HG02852 (cell line): ENCODE measurements around the gene EDDM13.
A peak's percentile ranks its signal among the peaks of the same experiment; 100 is the strongest.
"Not testable (repeated sequence)": the region's sequence is repeated elsewhere in the genome, so short reads cannot be mapped to it uniquely, and the experiment has no call there.

ENCODE experiments used
- ATAC-seq: cut with Tn5 transposase; IDR thresholded peaks from one replicate; pipeline ENCODE4 v1.9.1; 2021; ENCODE audit warnings: mild to moderate bottlenecking, moderate library complexity; ENCODE audit not compliant: unreplicated experiment

Gene EDDM13

DNA sequence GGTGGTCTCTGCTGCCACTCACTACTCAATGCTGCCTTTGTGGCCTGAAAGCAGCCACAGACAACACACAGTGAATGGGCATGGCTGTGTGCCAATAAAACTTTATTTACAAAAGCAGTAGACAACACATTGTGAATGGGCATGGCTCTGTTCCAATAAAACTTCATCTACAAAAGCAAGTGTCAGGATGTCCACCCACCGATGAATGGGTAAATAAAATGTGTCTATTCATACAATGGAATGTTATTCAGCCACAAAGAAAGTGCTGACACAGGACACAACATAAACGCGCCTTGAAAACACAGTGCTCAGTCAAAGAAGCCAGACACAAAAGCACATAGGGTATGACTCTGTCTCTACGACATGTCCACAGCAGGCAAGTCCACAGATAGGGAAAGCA lies 22.0 kb downstream of the EDDM13 start:
- ATAC-seq, result no peak

DNA sequence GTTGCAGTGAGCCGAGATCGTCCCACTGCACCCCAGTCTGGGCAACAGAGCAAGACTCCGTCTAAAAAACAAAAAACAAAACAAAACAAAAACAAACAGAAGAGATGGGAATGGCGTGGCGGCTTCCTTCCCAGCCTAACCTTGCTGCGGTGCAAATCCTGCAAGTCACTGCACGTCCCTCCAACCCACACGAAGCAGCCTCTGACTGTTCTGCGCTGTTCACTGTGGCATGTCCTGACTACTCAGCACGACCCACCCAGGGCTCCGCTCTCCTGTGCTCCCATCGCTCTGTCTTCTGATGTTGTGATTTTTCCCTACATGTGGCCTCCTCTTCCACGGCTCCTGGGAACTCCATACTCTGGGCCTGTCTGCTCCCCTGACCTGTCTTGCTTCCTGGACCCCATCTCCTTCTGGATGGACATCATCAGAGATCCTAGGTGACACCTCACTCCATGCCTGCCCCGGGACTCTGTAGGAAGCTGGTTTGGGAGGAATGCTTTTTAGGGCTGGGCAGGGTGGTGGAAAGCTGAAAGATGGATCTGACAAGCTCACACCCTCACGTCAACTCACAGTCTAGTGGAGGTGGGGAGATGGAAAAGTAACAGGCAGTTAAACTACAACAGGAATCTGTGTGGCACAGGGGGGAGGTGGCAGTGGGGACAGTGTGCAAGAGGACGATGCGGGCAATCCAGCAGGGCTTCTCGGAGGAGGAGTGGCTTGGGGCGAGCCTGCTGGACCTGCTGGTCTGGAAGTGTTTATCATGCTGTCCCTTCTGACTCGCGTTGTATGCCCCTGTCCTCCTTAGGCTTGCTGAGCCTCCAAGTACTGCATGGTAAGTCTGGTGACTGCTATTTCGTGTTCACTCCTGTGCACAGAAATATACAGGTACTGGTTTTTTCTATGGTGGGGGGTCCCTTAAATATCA lies 23.2 kb downstream of the EDDM13 start:
- no peak for ATAC-seq

DNA sequence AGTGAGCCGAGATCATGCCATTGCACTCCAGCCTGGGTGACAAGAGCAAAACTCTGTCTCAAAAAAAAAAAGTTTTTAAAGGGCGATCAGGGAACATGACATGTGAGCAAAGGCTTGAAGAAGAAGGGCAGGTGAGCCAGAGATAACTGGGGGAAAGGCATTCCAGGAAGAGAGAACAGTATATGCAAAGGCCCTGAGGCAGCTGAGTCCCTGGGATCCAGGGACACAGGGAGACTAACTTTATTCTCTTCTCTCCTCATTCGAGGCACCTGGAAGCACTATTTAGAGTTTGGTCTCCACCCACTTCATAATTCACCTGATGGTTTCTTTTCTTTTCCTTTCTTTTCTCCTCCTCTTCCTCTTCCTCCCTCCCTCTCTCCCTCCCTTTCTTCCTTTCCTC lies 24.5 kb downstream of the EDDM13 start:
- no peak for ATAC-seq

DNA sequence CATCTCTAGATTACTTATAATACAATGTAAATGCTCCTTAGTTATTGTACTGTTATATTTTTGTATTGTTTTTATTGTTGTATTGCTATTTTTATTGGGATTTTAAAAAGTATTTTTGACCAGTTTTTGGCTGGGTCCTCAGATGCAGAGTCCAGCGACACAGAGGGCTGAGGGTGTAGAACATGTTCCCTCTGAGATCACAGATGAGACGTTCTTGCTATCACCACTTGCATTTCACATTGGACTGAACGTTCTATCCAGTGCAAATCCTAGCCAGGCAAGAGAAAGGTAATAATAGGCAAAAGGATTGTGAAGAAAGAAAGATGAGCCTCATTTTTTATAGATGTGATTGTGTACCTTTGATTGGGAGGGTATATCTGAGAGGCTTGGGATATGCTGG lies 27.1 kb downstream of the EDDM13 start:
- no peak for ATAC-seq

DNA sequence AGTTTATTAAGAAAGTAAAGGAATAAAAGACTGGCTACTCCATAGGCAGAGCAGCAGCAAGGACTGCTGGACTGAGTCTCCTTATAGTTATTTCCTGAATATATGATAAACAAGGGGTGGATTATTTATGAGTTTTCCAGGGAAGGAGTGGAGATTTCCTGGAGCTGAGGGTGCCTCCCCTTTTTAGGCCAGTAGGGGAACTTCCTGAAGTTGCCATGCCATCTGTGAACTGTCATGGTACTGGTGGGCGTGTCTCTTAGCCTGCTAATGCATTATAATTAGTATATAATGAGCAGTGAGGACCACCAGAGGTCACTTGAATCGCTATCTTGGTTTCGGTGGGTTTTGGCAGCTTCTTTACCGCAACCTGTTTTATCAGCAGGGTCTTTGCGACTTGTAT lies 28.6 kb downstream of the EDDM13 start:
- ATAC-seq, result no peak

DNA sequence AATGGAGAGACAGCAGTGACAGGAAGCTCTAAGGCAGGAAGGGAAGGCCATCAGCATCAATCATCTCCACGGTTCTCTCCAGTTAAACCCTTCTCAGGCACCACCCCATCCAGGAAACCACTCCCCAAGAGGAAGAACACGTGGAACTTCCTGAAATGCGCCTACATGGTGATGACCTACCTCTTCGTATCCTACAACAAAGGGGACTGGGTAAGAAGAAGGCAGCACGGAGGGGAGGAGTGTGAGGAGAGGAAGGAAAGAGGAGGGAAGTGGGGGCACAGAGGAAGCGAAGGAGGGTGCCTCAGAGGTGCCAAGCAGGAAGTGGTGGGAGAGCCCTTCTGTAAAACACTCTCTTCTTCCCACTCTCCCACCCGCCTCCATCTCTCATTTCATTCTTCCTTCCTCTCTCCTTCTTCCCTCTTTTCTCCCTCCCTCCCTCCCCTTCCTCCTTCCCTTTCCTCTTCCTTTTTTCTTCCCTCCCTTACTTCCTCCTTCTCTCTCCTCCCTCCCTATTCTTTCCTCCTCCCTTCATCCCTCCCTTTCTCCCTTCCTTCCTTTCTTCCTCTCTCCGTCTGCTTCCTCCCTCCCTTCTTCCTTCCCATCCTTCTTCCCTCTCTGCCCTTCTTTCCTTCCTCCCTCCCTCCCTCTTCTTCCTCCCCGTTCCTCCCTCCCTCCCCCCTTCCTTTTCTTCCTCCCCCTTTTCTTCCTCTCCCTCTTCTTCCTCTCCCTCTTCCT lies 29.5 kb downstream of the EDDM13 start:
- ATAC-seq, result no peak

DNA sequence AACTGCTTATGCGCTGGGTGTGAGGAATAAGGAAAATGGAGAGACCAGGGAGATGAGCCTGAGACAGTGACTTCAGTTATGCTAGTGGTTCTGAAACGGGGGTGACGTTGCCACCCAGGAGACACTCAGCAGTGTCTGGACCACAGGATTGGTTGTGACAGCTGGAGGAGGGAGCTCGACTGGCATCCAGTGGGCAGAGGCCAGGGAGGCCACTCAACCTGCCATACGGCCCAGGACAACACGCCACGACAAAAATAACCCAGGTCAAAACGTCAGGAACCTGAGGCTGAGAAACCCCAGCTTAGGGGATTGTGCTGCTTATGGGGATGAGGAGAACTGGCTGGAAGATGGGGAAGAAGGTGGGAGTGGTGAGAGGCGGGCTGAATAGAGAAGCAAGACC lies 31.7 kb downstream of the EDDM13 start:
- no peak for ATAC-seq

DNA sequence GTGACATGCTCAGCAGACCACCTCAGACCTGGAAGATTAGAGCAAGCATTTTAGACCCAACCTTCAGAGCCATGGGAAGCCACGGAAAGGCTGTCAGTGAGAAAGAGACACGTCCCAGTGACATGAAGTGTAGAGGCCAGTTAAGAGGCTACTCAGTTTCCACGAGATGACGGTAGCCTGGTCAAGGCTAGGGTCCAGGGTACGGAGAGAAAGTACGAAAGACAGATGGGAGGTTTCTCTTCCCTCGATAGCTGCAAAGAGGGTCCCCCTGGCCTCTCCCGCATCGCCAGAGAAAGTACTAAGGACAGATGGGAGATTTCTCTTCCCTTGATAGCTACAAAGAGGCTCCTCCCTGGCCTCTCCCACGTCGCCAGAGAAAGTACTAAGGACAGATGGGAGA lies 33.5 kb downstream of the EDDM13 start:
- ATAC-seq, result no peak

DNA sequence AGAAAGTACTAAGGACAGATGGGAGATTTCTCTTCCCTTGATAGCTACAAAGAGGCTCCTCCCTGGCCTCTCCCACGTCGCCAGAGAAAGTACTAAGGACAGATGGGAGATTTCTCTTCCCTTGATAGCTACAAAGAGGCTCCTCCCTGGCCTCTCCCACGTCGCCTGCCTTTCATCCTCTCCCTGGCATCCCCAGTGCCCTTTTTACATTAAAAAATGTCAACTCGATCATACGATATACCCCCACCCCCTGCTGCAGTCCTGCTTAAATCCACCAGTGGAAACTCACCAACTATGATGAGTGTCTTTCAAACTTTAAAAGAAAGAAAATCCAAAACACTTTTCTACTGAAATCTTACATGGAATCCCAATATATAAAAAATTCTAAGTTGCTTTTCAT lies 34.5 kb downstream of the EDDM13 start:
- not testable (repeated sequence) for ATAC-seq

DNA sequence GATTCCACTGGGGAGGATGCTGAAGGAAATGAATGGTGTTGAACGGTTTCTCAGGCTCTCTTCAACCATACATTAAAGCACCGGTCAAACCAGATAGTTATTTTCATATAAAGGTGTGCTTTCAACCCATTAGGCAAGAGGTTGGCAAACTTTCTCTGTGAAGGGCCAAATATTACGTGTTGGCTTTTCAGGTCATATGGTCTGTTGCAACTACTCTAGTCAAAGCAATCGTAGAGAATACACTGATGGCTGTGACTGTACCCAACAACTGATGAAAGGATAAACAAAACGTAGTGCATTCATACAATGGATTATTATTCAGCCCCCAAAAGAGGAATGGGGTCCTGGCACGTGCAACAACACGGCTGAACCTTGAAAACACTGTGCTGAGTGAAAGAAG lies 36.2 kb downstream of the EDDM13 start:
- ATAC-seq, result no peak

DNA sequence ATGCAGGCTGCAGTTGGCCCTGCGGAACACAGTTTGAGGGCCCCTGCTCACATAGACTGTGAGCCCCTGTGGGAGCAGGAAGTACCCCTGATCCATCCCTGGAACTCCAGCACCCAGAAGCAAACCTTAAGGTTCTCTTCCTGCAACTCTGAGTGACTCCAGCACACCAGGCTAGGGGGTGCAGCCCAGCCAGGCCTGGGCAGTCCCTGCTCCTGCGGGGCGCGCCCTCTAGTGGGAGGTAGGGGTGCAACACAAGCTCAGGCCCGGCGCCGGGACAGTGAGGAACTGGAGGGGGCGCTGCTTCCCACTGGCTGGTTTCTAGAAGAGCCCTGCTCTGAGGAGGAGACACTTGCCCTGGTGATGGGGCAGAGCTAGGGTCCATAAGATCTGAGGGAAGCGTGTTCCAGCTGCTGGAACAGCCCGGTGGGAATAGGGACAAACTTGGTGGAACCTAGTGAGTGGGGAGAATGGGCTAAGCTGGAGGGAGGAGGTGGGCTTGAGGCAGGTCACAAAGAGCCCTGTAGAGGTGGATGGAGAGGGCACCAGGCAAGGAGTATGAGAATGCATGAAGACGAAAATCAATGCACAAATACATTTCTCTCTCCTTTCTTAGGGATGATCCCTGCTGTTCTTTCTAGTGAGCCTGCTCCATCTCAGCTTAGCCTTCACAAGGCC lies 37.1 kb downstream of the EDDM13 start:
- ATAC-seq, result no peak

DNA sequence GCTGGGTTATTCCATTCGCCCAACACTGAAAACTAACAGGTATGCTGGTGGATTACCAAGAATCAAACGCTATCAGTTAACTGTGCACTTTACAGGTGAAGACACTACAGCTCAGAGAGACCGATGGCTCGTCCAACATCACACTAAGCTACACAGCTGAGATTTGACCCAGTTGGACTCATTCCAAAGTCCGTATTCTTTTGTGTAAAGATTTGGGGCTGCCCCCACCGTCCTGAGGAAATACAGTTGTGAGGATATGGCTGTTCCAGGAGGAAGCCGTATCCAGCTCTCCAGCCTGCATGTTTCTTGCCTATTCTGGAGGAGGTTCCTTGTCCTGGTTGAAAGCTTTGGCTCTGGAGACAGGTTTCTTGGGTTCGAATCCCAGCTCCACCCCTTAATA lies 37.9 kb downstream of the EDDM13 start:
- ATAC-seq, result no peak

DNA sequence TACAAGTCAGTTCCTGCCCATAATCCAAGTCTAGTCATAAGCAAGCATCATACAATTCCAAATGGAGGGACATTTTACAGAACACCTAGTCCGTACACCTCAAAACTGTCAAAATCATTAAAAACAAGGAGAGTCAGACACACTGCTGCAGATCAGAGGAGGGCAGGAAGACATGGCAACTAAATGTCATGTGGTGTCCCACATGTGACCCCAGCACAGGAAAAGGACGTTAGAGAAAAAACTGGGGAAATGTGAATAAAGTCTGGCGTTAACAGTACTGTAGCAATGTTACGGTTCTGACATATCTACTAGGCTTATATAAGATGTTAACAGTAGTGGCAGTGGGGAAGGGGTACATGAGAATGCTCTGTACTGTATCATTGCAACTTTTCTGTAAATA lies 39.8 kb downstream of the EDDM13 start:
- ATAC-seq, result no peak

DNA sequence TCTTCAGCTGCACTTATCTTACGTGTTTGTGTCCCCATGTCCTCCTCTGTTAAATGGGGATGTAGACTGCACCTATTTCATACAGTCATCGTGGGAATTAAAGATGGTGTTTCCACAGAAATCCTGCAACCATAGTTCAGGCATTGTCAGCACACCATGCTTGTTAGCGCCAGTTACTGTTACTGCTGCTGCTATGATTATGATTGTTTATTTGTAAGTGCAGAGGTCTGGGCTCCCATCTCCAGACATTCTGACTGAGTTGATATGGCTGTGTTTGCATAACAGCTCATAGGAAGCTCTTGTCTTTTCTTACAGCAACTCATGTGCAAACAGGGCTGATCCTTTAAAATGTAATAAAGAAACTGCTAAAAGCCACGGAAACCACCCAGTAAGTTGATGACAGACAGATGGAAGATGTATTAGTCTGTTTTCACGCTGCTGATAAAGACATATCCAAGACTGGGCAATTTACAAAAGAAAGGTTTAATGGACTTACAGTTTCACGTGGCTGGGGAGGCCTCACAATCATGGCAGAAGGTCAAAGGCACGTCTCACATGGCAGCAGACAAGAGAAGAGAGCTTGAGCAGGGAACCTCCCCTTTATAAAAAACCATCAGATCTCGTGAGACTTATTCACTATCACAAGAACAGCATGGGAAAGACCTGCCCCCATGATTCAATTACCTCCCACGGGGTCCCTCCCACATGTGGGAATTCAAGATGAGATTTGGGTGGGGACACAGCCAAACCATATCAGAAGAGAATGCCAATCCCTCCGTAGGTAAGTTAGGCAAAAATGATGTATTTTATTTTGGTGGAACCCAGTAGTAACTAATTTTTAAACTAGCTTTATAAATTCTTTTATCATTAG lies 40.5 kb downstream of the EDDM13 start:
- no peak for ATAC-seq

DNA sequence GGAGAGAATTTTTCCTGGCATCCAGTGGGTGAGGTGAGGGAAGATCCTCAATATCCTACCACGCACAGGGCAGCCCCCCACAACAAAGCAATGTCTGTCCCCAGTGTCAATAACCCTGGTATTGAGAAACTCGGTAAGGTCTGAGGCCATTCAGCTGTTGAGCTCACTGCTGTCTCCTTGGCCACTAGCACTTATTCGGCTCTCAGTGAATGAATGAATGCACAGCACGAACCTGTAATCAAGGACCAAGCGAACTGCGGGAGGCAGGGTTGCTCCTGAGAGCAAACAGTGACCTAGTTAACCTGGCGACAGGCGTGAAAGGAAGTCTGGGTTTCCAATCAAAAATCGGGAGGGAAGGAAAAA lies 41.5 kb downstream of the EDDM13 start:
- ATAC-seq, result no peak

DNA sequence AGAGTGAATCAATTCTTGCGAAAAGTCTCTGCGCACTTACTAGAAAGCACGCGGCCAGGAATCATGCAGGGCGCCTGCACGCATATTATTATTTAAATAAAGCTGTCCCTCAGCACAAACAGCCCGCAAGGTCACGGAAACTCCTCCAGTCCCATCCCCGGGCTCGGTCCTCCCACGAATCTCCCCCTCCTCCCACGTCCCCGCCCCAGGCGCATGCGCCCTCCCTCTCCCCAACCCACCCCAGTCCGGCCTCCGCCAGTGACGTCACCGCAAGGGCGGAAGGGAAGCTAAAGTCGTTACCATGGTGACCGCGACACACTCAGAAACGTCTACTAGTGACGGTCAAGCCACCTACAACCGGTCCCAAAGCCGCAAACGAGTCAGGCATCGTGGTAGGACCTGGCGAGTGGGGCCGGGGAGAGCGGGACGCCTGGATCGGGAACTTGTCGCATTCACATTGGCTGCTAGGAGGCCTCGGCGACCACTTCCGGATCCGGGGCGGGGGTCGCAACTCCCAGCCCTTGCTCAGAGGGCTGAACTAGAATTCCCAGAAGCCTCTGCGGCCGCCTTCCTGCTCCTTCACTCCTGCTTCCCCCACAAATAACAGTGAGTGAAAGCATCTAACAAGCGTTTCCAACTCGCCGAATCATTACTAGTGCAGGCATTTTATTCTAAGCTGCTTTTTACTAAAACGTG lies 42.0 kb downstream of the EDDM13 start, which contains the start of gene ZSCAN5A:
TSS of gene ZSCAN5A (minus strand) at position 459 of the 696 bp plus-strand sequence. CDS start 89,793 bp downstream, outside the sequence.
- ATAC-seq, result peak; percentile 75

DNA sequence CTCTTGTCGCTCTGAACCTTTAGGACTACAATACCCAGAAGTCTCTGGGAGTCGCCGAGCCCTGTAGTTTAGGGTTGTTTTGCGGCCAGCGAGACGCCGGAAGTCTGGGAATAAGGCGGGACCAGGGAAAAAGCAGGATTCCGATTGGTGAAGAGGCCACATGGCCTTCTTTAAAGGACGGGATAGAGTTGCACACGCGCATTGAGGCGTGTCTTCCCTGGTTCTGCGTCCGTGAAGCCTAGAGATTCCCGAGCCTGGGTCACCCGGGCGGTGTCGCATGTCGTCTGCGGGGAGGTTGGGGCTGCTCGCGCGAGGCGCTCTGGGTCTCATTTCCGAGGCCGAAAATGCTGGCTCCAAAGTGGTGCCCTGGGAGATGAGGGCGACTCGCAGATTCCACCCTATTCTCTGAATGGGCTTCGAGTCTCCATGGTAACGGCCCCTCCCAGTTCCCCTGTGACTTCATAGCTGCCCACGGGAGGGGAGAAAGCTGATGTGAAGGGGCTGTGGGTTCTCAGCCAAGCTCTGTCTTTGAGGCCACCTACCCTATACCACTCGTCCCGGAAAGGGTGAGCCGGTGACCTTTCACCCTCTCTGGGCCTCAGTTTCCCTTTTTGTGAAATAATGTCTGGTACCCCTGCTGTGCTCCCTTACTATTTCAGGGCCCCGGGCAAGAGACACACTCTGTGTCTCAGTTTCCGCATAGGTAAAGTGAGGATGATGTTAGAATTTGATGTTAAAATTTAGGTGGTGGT lies 42.7 kb downstream of the EDDM13 start:
- ATAC-seq, result peak; percentile 70

DNA sequence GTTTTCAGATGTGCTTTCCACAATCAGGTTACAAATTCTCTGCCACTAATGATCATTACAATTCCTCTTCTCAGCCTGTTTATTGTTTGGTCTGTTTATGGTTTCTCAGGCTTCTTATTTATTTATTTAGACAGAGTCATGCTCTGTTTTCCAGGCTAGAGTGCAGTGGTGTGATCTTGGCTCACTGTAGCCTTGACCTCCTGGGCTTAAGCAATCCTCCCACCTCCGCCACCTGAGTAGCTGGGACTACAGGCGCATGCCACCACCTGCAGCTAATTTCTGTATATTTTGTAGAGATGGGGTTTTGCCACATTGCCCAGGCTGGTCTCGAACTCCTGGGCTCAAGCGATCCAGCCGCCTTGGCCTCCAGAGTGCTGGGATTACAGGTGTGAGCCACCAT lies 44.2 kb downstream of the EDDM13 start:
- no peak for ATAC-seq

DNA sequence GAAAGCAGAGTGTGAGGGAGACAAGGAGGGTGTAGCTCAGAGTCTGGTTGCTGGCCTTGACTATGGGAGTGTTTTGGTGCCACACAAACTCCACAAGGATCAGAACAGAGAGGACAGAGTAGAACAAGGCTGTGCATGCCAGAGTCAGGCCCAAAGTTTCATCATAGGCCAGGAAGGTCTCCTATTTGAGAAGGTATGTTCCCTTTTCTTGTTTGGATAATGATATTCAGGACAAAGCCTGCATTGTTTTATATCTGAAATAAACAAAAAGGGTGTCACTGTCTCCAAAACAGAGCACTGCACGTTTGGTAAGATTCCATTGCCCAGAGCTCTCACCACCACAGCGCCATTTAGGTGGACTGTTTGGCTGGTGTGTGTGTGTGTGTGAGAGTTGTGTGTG lies 45.2 kb downstream of the EDDM13 start:
- ATAC-seq, result no peak
